GM12864 (cell line): ENCODE results near the gene RIT2.
"Not testable (repeated sequence)": the region's sequence is repeated elsewhere in the genome, so short reads cannot be mapped to it uniquely, and the experiment has no call there.

Experiments
- DNase-seq: peaks from one replicate; pipeline ENCODE4 v3.0.0-alpha.2; 2011; ENCODE audit warnings: low read depth
- H3K4me3 ChIP-seq: 2 replicates; pipeline ENCODE4 v1.5.1; 2011; ENCODE audit warnings: mild to moderate bottlenecking, low read depth, low read length, control low read depth
- TF ChIP-seq, protein P1 (sequence below): IDR thresholded peaks from 2 replicates; pipeline ENCODE4 v1.5.1; 2011; ENCODE audit warnings: low read depth, mild to moderate bottlenecking, moderate library complexity, low read length, control low read depth, inconsistent platforms; ENCODE audit errors: missing control alignments

The RIT2 gene

DNA sequence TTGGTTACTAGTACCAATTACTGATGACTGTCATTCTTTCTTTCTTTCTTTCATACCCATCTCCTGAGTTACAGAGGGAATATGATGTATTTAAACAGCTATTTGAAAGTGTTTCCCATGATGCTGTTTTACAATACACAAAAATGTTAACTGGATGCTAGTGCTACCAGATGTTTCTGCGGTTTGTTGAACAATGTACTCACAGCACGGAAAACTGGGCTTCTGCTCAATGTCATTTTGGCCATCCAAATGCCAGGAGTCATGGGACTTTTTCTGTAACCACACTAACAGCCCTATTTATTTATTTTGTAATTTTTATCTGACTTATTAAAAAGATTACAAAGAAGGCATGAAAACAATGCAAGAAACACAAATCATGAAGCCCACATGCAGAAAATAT, 313.8 kb downstream of the RIT2 start:
- TF ChIP-seq, protein P1, sequence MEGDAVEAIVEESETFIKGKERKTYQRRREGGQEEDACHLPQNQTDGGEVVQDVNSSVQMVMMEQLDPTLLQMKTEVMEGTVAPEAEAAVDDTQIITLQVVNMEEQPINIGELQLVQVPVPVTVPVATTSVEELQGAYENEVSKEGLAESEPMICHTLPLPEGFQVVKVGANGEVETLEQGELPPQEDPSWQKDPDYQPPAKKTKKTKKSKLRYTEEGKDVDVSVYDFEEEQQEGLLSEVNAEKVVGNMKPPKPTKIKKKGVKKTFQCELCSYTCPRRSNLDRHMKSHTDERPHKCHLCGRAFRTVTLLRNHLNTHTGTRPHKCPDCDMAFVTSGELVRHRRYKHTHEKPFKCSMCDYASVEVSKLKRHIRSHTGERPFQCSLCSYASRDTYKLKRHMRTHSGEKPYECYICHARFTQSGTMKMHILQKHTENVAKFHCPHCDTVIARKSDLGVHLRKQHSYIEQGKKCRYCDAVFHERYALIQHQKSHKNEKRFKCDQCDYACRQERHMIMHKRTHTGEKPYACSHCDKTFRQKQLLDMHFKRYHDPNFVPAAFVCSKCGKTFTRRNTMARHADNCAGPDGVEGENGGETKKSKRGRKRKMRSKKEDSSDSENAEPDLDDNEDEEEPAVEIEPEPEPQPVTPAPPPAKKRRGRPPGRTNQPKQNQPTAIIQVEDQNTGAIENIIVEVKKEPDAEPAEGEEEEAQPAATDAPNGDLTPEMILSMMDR = no peak
- no peak for DNase-seq
- H3K4me3 ChIP-seq = no peak overlapping the region

DNA sequence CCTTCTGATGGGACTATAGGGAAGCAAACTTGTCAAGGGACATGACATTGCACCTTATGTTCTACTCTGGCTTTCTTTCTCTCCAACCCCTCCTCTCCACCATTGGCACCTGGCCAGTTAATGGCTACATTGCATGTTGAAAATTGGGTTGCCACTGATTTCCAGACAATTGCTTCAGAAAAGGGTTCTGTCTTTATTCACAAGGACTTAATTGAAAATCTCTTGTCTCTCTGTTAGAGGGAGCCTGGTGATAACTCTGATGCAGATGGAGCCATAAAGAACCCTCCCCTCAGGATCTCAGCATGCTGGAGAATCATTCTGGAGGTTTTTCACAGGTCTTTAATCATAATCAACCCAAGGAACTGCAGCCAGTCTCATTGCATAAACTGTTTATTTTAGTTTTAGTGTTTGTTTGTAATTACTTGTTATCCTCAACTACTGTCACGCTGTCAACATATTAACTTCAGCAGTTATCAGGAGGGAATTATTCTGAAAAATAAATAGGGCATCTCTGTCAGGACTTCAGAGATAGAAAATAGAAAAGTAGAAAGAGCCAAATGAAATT, 316.8 kb downstream of the RIT2 start:
- DNase-seq = no peak
- TF ChIP-seq, protein P1 = no peak
- no peak overlapping the region for H3K4me3 ChIP-seq

DNA sequence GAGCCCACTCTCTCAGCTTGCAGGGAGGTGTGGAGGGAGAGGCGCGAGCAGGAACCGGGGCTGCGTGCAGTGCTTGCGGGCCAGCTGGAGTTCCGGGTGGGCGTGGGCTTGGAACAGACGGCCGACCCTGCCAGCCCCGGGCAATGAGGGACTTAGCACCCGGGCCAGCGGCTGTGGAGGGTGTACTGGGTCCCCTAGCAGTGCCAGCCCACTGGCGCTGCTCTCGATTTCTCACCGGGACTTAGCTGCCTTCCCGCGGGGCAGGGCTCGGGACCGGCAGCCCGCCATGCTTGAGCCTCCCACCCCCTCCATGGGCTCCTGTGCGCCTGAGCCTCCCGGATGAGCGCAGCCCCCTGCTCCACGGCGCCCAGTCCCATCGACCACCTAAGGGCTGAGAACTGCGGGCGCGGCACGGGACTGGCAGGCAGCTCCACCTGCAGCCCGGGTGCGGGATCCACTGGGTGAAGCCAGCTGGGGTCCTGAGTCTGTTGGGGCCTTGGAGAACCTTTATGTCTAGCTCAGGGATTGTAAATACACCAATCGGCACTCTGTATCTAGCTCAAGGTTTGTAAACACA, 320.2 kb downstream of the RIT2 start:
- DNase-seq, H3K4me3 ChIP-seq: not testable (repeated sequence)

DNA sequence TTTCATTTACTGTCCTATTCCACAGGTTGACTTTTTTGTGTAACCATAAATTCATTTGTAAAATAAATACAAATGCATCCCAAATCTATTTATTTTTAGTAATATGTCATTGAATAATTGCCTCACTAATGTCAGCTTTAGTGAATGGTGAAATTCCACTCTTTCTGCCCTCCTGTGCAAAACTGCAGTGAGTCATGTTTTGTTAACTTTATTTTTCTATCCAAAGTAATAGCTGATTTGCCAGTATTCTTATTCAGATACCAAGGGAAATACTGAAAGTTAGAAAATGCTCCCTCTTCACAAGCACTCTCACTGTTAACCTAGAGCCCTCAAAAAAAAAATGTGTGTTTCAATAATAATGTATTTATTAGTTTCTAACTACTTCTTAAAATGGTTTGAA, 322.8 kb downstream of the RIT2 start:
- no peak overlapping the region for H3K4me3 ChIP-seq
- no peak for DNase-seq
- TF ChIP-seq, protein P1 = no peak

DNA sequence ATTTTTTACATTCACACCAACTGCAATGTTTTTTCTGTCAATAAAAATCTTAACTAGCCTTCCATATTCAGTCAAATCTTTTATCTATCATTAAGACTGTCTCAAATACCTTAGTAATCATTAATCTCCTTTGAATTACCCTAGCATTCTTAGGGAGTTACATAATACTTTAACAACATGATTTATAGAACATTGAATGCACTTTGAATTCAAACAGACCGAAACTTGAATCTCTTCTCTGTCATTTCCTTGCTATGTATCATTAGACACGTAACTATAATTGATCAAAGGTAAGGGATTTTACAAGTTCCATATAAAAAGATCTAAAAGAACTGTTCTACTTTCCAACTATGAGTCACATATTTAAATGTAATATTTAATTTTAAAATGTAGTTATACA, 330.9 kb downstream of the RIT2 start:
- no peak for DNase-seq
- no peak overlapping the region for H3K4me3 ChIP-seq
- TF ChIP-seq, protein P1 = no peak

DNA sequence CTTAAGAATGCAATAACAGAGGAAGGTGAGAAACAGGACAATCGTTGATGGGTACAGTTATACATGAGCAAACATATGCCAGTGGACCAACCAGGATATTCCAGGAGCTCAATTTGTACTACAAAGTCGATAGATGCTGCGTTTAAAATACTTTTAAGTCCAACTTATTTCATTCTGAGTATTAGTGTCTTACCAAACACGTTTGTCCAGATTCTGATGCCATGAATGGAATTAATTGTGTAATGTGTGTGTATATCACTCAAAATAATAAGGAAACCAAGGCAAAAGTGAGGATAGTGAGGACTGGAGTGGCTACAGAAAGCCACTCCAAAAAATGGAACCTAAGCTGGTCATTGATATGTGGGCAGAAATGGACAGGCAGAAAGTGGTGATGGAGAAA, 332.6 kb downstream of the RIT2 start:
- H3K4me3 ChIP-seq = no peak overlapping the region
- TF ChIP-seq, protein P1 = no peak
- no peak for DNase-seq

DNA sequence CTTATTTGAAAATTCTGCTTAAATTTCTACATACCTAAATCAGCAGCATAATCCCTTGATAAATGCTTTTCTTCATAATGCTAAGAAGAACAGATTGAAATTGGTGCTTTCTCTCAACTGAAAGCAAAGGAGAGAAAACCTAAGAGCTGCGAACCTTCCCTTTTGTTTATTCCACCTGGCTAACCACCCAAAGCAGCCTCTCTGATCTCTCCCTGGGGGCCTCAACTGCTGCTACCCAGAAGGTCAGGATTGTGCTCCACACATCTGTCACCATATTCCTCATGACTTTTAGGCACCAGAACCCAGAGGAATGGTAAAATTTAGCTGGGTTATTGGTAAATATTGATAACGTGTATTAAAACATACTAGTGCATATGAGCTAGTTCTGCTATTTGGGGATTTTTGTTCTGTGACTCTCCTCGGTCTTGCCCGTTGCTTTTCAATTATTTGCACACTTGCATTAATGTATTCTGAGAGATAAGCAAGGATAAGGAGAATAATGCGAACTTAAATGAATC, 334.1 kb downstream of the RIT2 start:
- no peak overlapping the region for H3K4me3 ChIP-seq
- DNase-seq = no peak
- TF ChIP-seq, protein P1 = no peak
